GM21367 (cell line): Measurements from ENCODE around the gene CNOT1.
"Not testable (repeated sequence)": the region's sequence is repeated elsewhere in the genome, so short reads cannot be mapped to it uniquely, and the experiment has no call there.

Experiments used
- ATAC-seq: cut with Tn5 transposase; IDR thresholded peaks from one replicate; pipeline ENCODE4 v1.9.1; 2021; ENCODE audit not compliant: unreplicated experiment

The CNOT1 gene

GRCh38 chr16:58629733-58630640 is at the start of gene CNOT1:
Gene CNOT1, minus strand, starts transcription at chr16:58629826. Its CDS starts 30,489 bp downstream, at chr16:58599337.
- peak; percentile 89 for ATAC-seq

GRCh38 chr16:58678716-58679115 is 49.1 kb upstream of the CNOT1 start:
- no peak for ATAC-seq

GRCh38 chr16:58678269-58678668 is 48.6 kb upstream of the CNOT1 start:
- no peak for ATAC-seq

DNA sequence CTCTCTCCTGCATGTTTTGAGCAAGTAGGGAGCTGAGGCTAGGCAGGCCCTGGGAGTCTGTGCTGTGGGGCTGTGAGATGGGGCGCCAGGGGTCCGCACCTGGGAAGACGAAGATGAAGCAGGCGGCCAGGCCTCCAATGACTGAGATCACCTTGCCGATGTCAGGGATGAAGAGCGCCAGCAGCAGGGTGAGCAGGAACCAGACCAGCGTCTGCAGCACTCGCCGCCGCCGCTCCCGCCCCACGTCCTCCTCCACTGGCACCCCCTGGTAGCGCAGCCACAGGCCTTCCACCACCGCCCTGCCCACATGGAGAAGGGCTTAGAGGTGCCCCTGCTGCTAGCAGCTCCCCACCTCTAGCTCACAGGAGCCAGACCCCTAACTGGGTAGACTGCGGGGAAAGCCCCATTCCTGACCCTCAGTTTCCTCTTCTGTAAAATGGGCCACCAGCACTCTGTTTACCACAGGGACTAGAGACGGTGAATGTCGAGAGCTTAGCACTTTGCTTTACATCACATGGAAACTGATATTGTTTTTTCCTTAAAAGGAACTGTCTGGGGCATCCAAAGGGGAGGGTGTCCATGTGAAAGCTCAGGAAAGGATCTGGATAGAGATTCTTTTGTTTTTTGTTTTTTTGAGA is 41.4 kb upstream of the CNOT1 start:
- no peak for ATAC-seq

GRCh38 chr16:58670177-58670576 is 40.6 kb upstream of the CNOT1 start:
- ATAC-seq, result no peak

DNA sequence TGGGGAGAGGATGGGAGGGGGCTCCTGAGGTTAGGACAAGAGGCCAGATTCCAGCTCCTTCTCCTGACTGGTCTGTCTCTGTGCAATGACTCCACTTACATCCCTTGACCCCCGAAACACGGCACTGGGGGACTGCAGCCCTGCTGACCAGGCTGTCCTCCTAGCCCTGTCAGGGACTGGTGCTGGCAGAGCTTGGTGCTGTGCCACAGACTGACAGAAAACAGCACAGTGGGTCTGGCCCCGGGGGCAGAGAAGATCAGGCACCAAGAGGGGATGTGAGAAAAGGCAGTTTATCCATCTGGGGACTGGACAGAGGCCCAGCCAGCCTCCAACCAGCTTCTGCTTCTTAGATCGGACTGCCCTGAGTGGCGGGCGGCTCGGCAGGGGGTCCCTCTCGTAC is 35.6 kb upstream of the CNOT1 start:
- ATAC-seq, result no peak

DNA sequence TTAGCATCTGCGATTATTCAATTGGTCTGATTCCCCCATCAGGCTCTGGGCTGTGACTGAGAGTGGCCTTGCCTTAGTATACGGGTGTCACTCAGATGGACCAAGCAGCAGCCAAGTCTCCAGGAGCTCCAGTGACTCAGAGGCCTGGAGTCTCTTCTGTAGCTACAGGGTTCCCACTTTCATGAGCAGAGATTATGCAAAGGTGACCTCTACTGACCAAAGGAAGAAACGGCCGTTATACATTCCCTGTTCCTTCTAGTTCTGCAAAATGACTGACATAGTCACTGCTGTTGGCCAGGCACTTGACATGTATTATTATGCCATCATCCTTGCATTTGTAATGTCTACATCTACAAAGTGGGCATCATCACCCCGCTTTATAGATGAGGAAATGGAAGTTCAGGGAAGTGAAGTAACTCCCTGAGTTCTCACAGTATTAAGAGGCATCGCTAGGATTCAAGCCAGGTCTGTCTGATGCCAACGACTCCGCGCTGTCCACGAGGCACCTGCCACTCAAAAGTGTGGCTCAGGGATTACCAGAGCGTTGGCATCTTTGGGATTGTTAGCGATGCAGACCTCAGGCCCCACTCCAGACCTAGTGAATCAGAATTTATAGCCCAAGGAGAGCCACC is 31.7 kb upstream of the CNOT1 start:
- ATAC-seq, result peak; percentile 63

DNA sequence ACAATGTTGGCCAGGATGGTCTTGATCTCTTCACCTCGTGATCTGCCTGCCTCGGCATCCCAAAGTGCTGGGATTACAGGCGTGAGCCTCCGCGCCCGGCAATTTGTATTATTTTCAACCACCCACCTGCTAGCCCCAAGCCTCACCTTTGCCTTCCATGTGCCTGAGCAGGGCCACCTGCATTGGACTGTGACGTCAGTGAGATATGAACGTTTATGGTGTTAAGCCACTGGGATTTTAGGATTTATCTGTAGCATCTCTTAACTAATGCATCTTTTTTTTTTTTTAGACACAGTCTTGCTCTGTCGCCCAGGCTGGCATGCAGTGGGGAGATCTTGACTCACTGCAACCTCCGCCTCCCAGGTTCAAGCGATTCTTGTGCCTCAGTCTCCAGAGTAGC is 30.3 kb upstream of the CNOT1 start:
- not testable (repeated sequence) for ATAC-seq

GRCh38 chr16:58658796-58659211 is 29.2 kb upstream of the CNOT1 start:
- ATAC-seq, result no peak

GRCh38 chr16:58656899-58657298 is 27.3 kb upstream of the CNOT1 start:
- ATAC-seq, result no peak

GRCh38 chr16:58655215-58655596 is 25.6 kb upstream of the CNOT1 start:
- no peak for ATAC-seq

GRCh38 chr16:58654560-58655214 is 25.1 kb upstream of the CNOT1 start:
- no peak for ATAC-seq

DNA sequence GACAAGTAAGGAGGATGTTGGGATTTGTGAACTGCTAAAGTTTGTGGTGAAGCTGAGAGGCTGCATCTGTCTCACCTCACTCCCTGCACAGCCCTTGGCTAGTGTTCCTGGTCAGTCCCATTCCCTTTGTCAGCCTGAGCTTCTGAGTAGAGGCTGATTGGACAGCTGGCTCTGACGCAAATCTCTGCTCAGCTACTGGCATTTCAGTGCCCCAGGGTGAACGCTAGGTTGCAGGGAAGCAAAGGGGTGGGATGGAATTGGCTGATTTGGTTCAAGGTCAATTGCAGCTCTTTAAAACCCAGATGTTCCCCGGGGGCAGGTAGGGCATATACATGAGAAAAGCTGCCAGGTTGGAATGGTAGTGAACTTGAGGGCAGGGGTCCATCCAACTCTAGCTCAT is 23.1 kb upstream of the CNOT1 start:
- ATAC-seq, result no peak

DNA sequence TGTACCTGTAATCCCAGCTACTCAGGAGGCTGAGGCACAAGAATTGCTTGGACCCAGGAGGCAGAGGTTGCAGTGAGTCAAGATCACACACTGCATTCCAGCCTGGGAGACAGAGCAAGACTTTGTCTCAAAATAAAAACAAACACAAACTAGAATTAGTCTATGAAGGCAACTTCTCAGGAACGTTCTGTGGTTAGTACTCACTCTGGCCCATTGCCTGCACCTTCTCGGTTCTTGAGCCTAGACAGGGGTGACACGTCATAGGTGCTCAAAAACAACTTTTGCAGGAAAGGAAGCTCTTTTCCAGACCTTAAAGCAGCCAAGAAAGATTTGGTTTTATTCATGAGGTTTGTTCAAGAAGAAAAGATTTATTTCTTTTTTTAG is 22.3 kb upstream of the CNOT1 start:
- no peak for ATAC-seq

- no peak for ATAC-seq
Measured at GRCh38 chr16:58649707-58650106, 20.1 kb upstream of the CNOT1 start.

- ATAC-seq, result no peak
Measured at GRCh38 chr16:58647107-58647506, 17.5 kb upstream of the CNOT1 start.

DNA sequence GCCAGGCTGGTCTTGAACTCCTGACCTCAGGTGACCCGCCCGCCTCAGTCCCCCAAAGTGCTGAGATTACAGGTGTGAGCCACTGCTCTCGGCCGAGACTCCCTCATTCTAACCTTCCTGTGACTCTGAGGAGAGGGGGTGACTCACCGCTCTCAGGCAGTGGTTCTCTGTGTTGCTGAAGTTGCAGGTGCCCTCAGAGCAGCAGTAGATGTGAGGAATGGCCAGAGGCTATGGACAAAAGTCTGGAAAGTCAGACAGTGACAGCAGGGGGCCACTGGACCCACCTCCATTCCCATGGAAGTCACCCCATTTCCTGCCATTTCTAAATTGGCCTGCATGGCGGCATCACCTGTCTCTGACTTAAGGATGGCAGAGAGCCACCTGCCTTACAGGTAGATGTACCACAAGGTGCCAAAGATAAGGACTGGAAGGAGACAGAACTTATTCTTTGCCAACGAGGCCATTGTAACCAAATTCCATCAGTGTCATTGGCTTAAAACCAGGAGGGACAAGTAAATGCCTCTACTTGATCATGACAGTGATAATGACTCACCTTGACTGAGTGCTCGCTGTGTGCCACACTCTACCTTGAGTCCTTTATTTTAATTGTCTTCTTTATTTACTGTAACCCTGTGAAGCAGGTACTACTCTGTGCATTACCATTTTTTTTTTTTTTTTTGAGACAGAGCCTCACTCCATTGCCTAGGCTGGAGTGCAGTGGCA is 15.3 kb upstream of the CNOT1 start:
- ATAC-seq, result no peak

- ATAC-seq, result no peak
Measured at GRCh38 chr16:58644108-58644507, 14.5 kb upstream of the CNOT1 start.

GRCh38 chr16:58640949-58641348 is 11.3 kb upstream of the CNOT1 start:
- no peak for ATAC-seq

- ATAC-seq, result no peak
Measured at GRCh38 chr16:58639836-58640235, 10.2 kb upstream of the CNOT1 start.

GRCh38 chr16:58639230-58639629 is 9.6 kb upstream of the CNOT1 start:
- ATAC-seq, result no peak
